ENCODE measurements around the gene TXNDC2.

GRCh38 chr18:9926977-9927376 lies 41.2 kb downstream of the TXNDC2 start:
- no peak for TF ChIP-seq CTCF (IDR thresholded peaks at IDR 0.05)
- TF ChIP-seq POLR2A (IDR thresholded peaks at IDR 0.05) = no peak
